Measurements from ENCODE around the gene LIPG.
"Not testable (repeated sequence)": the region's sequence is repeated elsewhere in the genome, so short reads cannot be mapped to it uniquely, and the experiment has no call there.

GRCh38 chr18:49579041-49579440 is 17.2 kb downstream of the LIPG start:
- TF ChIP-seq POLR2A, CTCF (IDR thresholded peaks at IDR 0.05): not testable (repeated sequence)
